Liver (tissue), 3 donors: ENCODE data around the gene PHC2.

Source experiments
- GABPA ChIP-seq, 2 donors: IDR thresholded peaks in 1 of 2; conservative IDR thresholded peaks in 1 of 2; 2 replicates each; pipeline ENCODE4 v1.6.1; 2016; ENCODE audit warnings: antibody characterized with exemption in 2 of 2, mild to moderate bottlenecking in 1 of 2, moderate library complexity in 1 of 2
- TAF1 ChIP-seq: conservative IDR thresholded peaks from 2 replicates; pipeline ENCODE4 v1.6.1; 2016; ENCODE audit warnings: antibody characterized with exemption, mild to moderate bottlenecking
- TF ChIP-seq, protein P1 (sequence below): fragments of 150-350 bp; IDR thresholded peaks from 2 replicates; pipeline ENCODE4 v1.5.1; 2017; ENCODE audit warnings: improper control_type of control experiment, low read depth, low read length; ENCODE audit not compliant: missing input control
- donor health status: healthy.
- donor health status: healthy.

- TF ChIP-seq TAF1: no peak
- TF ChIP-seq, protein P1, sequence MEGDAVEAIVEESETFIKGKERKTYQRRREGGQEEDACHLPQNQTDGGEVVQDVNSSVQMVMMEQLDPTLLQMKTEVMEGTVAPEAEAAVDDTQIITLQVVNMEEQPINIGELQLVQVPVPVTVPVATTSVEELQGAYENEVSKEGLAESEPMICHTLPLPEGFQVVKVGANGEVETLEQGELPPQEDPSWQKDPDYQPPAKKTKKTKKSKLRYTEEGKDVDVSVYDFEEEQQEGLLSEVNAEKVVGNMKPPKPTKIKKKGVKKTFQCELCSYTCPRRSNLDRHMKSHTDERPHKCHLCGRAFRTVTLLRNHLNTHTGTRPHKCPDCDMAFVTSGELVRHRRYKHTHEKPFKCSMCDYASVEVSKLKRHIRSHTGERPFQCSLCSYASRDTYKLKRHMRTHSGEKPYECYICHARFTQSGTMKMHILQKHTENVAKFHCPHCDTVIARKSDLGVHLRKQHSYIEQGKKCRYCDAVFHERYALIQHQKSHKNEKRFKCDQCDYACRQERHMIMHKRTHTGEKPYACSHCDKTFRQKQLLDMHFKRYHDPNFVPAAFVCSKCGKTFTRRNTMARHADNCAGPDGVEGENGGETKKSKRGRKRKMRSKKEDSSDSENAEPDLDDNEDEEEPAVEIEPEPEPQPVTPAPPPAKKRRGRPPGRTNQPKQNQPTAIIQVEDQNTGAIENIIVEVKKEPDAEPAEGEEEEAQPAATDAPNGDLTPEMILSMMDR: no peak
- TF ChIP-seq GABPA (IDR thresholded peaks at IDR 0.05 in 1 of 2, conservative IDR thresholded peaks at IDR 0.05 in 1 of 2): no peak
These were observed 131.3 kb downstream of the PHC2 start for GRCh38 chr1:33299461-33300155.
